Activated T-helper 17 cell treated with anti-CD3 and anti-CD28 coated beads, Interleukin-2, amount 50 U/mL, for 72 hours (primary cell): ENCODE results near the gene SYCE3. TPM values are rescaled to one million over a fixed set of nuclear protein-coding genes. Genes with fewer than 3 reads are reported as not detected.

ENCODE experiments used
- ATAC-seq: fragments of 150-1000 bp; cut with Tn5 transposase; replicated peaks from 2 replicates; pipeline ENCODE4 v1.10.0; 2021; ENCODE audit warnings: mild to moderate bottlenecking, moderate library complexity
- H3K27ac Mint-ChIP-seq: one replicate; pipeline ENCODE4 v1.8.0; 2022; ENCODE audit warnings: mixed read lengths
- H3K27me3 Mint-ChIP-seq: one replicate; pipeline ENCODE4 v1.8.0; 2022; ENCODE audit warnings: mixed read lengths
- H3K36me3 Mint-ChIP-seq: one replicate; pipeline ENCODE4 v1.8.0; 2022; ENCODE audit warnings: low read depth, mild to moderate bottlenecking, mixed read lengths
- H3K4me1 Mint-ChIP-seq: one replicate; pipeline ENCODE4 v1.8.0; 2022; ENCODE audit warnings: mixed read lengths
- H3K4me3 Mint-ChIP-seq: one replicate; pipeline ENCODE4 v1.8.0; 2022; ENCODE audit warnings: mild to moderate bottlenecking, mixed read lengths
- H3K9me3 Mint-ChIP-seq: one replicate; pipeline ENCODE4 v1.8.0; 2022; ENCODE audit warnings: mixed read lengths
- total RNA-seq, 2 donors: library from RNA; stranded (reverse); gene quantifications; one replicate each; pipeline ENCODE4 v1.2.3, GENCODE V29; 2022

Gene SYCE3
- total RNA-seq, 2 donors from 2014 or later: 0.65 to 2.3 TPM

GRCh38 chr22:50604256-50605001, 41.7 kb upstream of the SYCE3 start:
- Mint-ChIP-seq H3K27me3 (peaks cover 31% of the 10 kb centered on the region), H3K4me3 (no peak overlapping the region), H3K4me1 (no peaks in the 10 kb centered on the region), H3K36me3 (peaks cover 10% of the 10 kb centered on the region), H3K27ac (no peak overlapping the region), H3K9me3 (no peaks in the 10 kb centered on the region)
- ATAC-seq: no peak

GRCh38 chr22:50603511-50604255, 41.0 kb upstream of the SYCE3 start:
- H3K9me3 Mint-ChIP-seq: no peaks in the 10 kb centered on the region
- peaks cover 29% of the 10 kb centered on the region for H3K27me3 Mint-ChIP-seq
- H3K36me3 Mint-ChIP-seq: peaks cover 10% of the 10 kb centered on the region

GRCh38 chr22:50602338-50602700, 39.6 kb upstream of the SYCE3 start:
- no peaks in the 10 kb centered on the region for H3K9me3 Mint-ChIP-seq
- H3K4me1 Mint-ChIP-seq: no peaks in the 10 kb centered on the region
- peak overlapping the region; percentile 44 for H3K4me3 Mint-ChIP-seq
- H3K27me3 Mint-ChIP-seq: peaks cover 26% of the 10 kb centered on the region
- peaks cover 10% of the 10 kb centered on the region for H3K36me3 Mint-ChIP-seq
- H3K27ac Mint-ChIP-seq: no peak overlapping the region
- no peak for ATAC-seq

More at GRCh38 chr22:50603511-50604255, 41.0 kb upstream of the SYCE3 start:
- no peaks in the 10 kb centered on the region for H3K4me1 Mint-ChIP-seq
- no peak overlapping the region for H3K27ac Mint-ChIP-seq
- ATAC-seq: no peak
- H3K4me3 Mint-ChIP-seq: no peak overlapping the region

GRCh38 chr22:50601669-50602337, 39.1 kb upstream of the SYCE3 start:
- H3K27ac Mint-ChIP-seq: no peak overlapping the region

GRCh38 chr22:50600967-50601668, 38.4 kb upstream of the SYCE3 start:
- Mint-ChIP-seq H3K4me3 (peak overlapping the region; percentile 44), H3K36me3 (peaks cover 10% of the 10 kb centered on the region), H3K27me3 (peaks cover 27% of the 10 kb centered on the region), H3K27ac (no peak overlapping the region), H3K4me1 (no peaks in the 10 kb centered on the region), H3K9me3 (no peaks in the 10 kb centered on the region)
- no peak for ATAC-seq

More at GRCh38 chr22:50601669-50602337, 39.1 kb upstream of the SYCE3 start:
- no peak for ATAC-seq
- Mint-ChIP-seq H3K4me3 (peak overlapping the region; percentile 44), H3K9me3 (no peaks in the 10 kb centered on the region), H3K4me1 (no peaks in the 10 kb centered on the region), H3K36me3 (peaks cover 10% of the 10 kb centered on the region), H3K27me3 (peaks cover 27% of the 10 kb centered on the region)

GRCh38 chr22:50600538-50600937, 37.8 kb upstream of the SYCE3 start, which contains the start of gene MAPK8IP2:
MAPK8IP2 (plus strand) TSS chr22:50600793; CDS start chr22:50600819, 26 bp downstream.
- Mint-ChIP-seq H3K4me3 (peak within 1 kb of the TSS; percentile 44), H3K36me3 (peaks cover 10% of the 10 kb centered on the region), H3K27ac (no peak within 1 kb of the TSS), H3K4me1 (no peaks in the 10 kb centered on the region), H3K9me3 (no peaks in the 10 kb centered on the region), H3K27me3 (peaks cover 27% of the 10 kb centered on the region)
- peak; percentile 43 for ATAC-seq

GRCh38 chr22:50599816-50600455, 37.2 kb upstream of the SYCE3 start:
- peak; percentile 66 for ATAC-seq
- Mint-ChIP-seq H3K27ac (no peak overlapping the region), H3K27me3 (peaks cover 27% of the 10 kb centered on the region), H3K36me3 (peaks cover 10% of the 10 kb centered on the region), H3K9me3 (no peaks in the 10 kb centered on the region), H3K4me1 (no peaks in the 10 kb centered on the region), H3K4me3 (peak overlapping the region; percentile 39)

GRCh38 chr22:50597097-50597496, 34.4 kb upstream of the SYCE3 start:
- Mint-ChIP-seq H3K36me3 (peaks cover 7% of the 10 kb centered on the region), H3K4me3 (no peak overlapping the region)
- no peak for ATAC-seq

GRCh38 chr22:50595189-50595588, 32.5 kb upstream of the SYCE3 start:
- H3K9me3 Mint-ChIP-seq: no peaks in the 10 kb centered on the region
- H3K36me3 Mint-ChIP-seq: no peaks in the 10 kb centered on the region
- H3K4me1 Mint-ChIP-seq: no peaks in the 10 kb centered on the region
- no peak overlapping the region for H3K4me3 Mint-ChIP-seq
- no peak for ATAC-seq
- no peak overlapping the region for H3K27ac Mint-ChIP-seq
- peaks cover 10% of the 10 kb centered on the region for H3K27me3 Mint-ChIP-seq

More at GRCh38 chr22:50597097-50597496, 34.4 kb upstream of the SYCE3 start:
- peaks cover 16% of the 10 kb centered on the region for H3K27me3 Mint-ChIP-seq
- no peaks in the 10 kb centered on the region for H3K4me1 Mint-ChIP-seq
- no peak overlapping the region for H3K27ac Mint-ChIP-seq
- H3K9me3 Mint-ChIP-seq: no peaks in the 10 kb centered on the region

- Mint-ChIP-seq H3K9me3 (no peaks in the 10 kb centered on the region), H3K27me3 (no peaks in the 10 kb centered on the region), H3K27ac (no peak overlapping the region), H3K4me1 (peaks cover 4% of the 10 kb centered on the region), H3K36me3 (peaks cover 5% of the 10 kb centered on the region), H3K4me3 (no peak overlapping the region)
- no peak for ATAC-seq
Measured at GRCh38 chr22:50587407-50587806, 24.7 kb upstream of the SYCE3 start.

- Mint-ChIP-seq H3K9me3 (no peaks in the 10 kb centered on the region), H3K4me3 (no peak overlapping the region), H3K4me1 (peaks cover 4% of the 10 kb centered on the region), H3K36me3 (peaks cover 12% of the 10 kb centered on the region), H3K27ac (no peak overlapping the region), H3K27me3 (no peaks in the 10 kb centered on the region)
- no peak for ATAC-seq
Measured at GRCh38 chr22:50586416-50586815, 23.7 kb upstream of the SYCE3 start.

GRCh38 chr22:50585781-50586180, 23.1 kb upstream of the SYCE3 start:
- H3K4me1 Mint-ChIP-seq: peaks cover 4% of the 10 kb centered on the region
- H3K36me3 Mint-ChIP-seq: peaks cover 18% of the 10 kb centered on the region
- no peak for ATAC-seq
- no peaks in the 10 kb centered on the region for H3K27me3 Mint-ChIP-seq
- no peak overlapping the region for H3K4me3 Mint-ChIP-seq
- H3K9me3 Mint-ChIP-seq: no peaks in the 10 kb centered on the region
- H3K27ac Mint-ChIP-seq: no peak overlapping the region

GRCh38 chr22:50585238-50585637, 22.5 kb upstream of the SYCE3 start:
- no peak for ATAC-seq
- Mint-ChIP-seq H3K27me3 (no peaks in the 10 kb centered on the region), H3K9me3 (no peaks in the 10 kb centered on the region), H3K4me1 (peaks cover 6% of the 10 kb centered on the region), H3K36me3 (peaks cover 24% of the 10 kb centered on the region), H3K27ac (no peak overlapping the region), H3K4me3 (no peak overlapping the region)
